ENCODE data around the gene IL17RB. TPM values are rescaled to one million over a fixed set of nuclear protein-coding genes. Genes with fewer than 3 reads are reported as not detected.

Gene IL17RB
- total RNA-seq, 2 experiments from 2014 or later, result 0.57 TPM; not detected in 1

- DNase-seq (ENCODE audit: low spot score), result no peak
- Histone ChIP-seq H3K36me3 (ENCODE audit: insufficient read depth, low read length) (no peaks in the 10 kb centered on the region), H3K9me2 (ENCODE audit: insufficient read depth, low read length) (no peaks in the 10 kb centered on the region), H3K4me1 (ENCODE audit: insufficient read depth, low read length, poor library complexity, severe bottlenecking) (no peaks in the 10 kb centered on the region), H3K79me2 (ENCODE audit: insufficient read depth, low read depth, low read length) (no peaks in the 10 kb centered on the region), H4K20me1 (ENCODE audit: insufficient read depth, low read length) (no peaks in the 10 kb centered on the region), H3K4me2 (ENCODE audit: low read length) (no peak overlapping the region), H3K27ac (ENCODE audit: low read depth, low read length, poor library complexity, severe bottlenecking) (no peak overlapping the region), H3K4me3 (ENCODE audit: low read depth, low read length, poor library complexity, severe bottlenecking) (no peak overlapping the region), H3K9me3 (ENCODE audit: low read length) (no peaks in the 10 kb centered on the region), H2AFZ (ENCODE audit: low read length) (no peak overlapping the region)
- no TSS peak for BruUV-seq (replicated peaks)
- intact Hi-C loops (cut with micrococcal nuclease; ENCODE audit: unreplicated experiment), result no loop called here
- POLR2A ChIA-PET, result no interaction called here
- CTCF ChIA-PET (ENCODE audit: unreplicated experiment), result no interaction called here
- no peak for TF ChIP-seq EZH2phosphoT487 (IDR thresholded peaks at IDR 0.05; ENCODE audit: borderline replicate concordance, low read depth, low read length)
- no peak for TF ChIP-seq CTCF (conservative IDR thresholded peaks at IDR 0.05; ENCODE audit: low read length)
Measured at GRCh38 chr3:53802256-53802880, 44.0 kb upstream of the IL17RB start.

- Histone ChIP-seq H3K9me2 (ENCODE audit: insufficient read depth, low read length) (no peaks in the 10 kb centered on the region), H3K79me2 (ENCODE audit: insufficient read depth, low read depth, low read length) (no peaks in the 10 kb centered on the region), H3K4me2 (ENCODE audit: low read length) (no peak overlapping the region), H3K9me3 (ENCODE audit: low read length) (no peaks in the 10 kb centered on the region), H2AFZ (ENCODE audit: low read length) (no peak overlapping the region), H3K36me3 (ENCODE audit: insufficient read depth, low read length) (no peaks in the 10 kb centered on the region), H3K4me3 (ENCODE audit: low read depth, low read length, poor library complexity, severe bottlenecking) (no peak overlapping the region), H3K4me1 (ENCODE audit: insufficient read depth, low read length, poor library complexity, severe bottlenecking) (no peaks in the 10 kb centered on the region), H3K27ac (ENCODE audit: low read depth, low read length, poor library complexity, severe bottlenecking) (no peak overlapping the region), H4K20me1 (ENCODE audit: insufficient read depth, low read length) (no peaks in the 10 kb centered on the region)
- no peak for DNase-seq (ENCODE audit: low spot score)
- ChIA-PET CTCF (ENCODE audit: unreplicated experiment) (no interaction called here), POLR2A (no interaction called here)
- TF ChIP-seq CTCF (conservative IDR thresholded peaks at IDR 0.05; ENCODE audit: low read length), result no peak
- TF ChIP-seq EZH2phosphoT487 (IDR thresholded peaks at IDR 0.05; ENCODE audit: borderline replicate concordance, low read depth, low read length), result no peak
- intact Hi-C loops (cut with micrococcal nuclease; ENCODE audit: unreplicated experiment), result no loop called here
- no TSS peak for BruUV-seq (replicated peaks)
Measured at GRCh38 chr3:53803124-53803815, 43.1 kb upstream of the IL17RB start.

Data from OCI-LY7 (cell line).